ENCODE data around the gene ZMYM1. TPM values are rescaled to one million over a fixed set of nuclear protein-coding genes. Genes with fewer than 3 reads are reported as not detected.
"Not testable (repeated sequence)": the region's sequence is repeated elsewhere in the genome, so short reads cannot be mapped to it uniquely, and the experiment has no call there.

The ZMYM1 gene
- total RNA-seq, 6 experiments from 2014 or later, result 14.5 to 20.2 (median 18.2) TPM

DNA sequence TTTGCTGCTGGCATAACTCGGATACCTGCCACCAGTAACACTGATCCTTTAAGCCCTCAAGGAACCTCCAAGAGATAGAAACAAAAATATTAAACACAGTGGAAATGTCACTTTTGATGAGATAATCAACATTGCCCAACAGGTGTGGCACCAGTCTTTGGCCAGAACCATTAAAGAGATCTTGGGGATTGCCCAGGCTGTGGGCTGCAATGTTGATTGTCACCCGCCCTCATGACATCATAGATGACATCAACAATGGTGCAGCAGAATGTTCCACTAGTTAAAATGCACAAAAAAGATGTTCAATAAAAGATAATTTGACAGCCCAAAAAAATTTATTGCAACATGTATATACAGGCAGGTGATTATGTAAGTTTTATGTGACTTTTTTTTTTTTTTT is 20.2 kb upstream of the ZMYM1 start:
- Mint-ChIP-seq H3K27ac (no peak overlapping the region), H3K4me3 (no peak overlapping the region), H3K4me1 (ENCODE audit: low read depth) (peaks cover 21% of the 10 kb centered on the region), H3K27me3 (ENCODE audit: insufficient read depth) (peaks cover 10% of the 10 kb centered on the region), H3K9me3 (no peaks in the 10 kb centered on the region), H3K36me3 (ENCODE audit: low read depth) (peaks cover 6% of the 10 kb centered on the region; the same call in 1 of the 2 replicates)
- TF ChIP-seq, protein P1, sequence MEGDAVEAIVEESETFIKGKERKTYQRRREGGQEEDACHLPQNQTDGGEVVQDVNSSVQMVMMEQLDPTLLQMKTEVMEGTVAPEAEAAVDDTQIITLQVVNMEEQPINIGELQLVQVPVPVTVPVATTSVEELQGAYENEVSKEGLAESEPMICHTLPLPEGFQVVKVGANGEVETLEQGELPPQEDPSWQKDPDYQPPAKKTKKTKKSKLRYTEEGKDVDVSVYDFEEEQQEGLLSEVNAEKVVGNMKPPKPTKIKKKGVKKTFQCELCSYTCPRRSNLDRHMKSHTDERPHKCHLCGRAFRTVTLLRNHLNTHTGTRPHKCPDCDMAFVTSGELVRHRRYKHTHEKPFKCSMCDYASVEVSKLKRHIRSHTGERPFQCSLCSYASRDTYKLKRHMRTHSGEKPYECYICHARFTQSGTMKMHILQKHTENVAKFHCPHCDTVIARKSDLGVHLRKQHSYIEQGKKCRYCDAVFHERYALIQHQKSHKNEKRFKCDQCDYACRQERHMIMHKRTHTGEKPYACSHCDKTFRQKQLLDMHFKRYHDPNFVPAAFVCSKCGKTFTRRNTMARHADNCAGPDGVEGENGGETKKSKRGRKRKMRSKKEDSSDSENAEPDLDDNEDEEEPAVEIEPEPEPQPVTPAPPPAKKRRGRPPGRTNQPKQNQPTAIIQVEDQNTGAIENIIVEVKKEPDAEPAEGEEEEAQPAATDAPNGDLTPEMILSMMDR (IDR thresholded peaks at IDR 0.05), result no peak
- DNase-seq, result no peak

DNA sequence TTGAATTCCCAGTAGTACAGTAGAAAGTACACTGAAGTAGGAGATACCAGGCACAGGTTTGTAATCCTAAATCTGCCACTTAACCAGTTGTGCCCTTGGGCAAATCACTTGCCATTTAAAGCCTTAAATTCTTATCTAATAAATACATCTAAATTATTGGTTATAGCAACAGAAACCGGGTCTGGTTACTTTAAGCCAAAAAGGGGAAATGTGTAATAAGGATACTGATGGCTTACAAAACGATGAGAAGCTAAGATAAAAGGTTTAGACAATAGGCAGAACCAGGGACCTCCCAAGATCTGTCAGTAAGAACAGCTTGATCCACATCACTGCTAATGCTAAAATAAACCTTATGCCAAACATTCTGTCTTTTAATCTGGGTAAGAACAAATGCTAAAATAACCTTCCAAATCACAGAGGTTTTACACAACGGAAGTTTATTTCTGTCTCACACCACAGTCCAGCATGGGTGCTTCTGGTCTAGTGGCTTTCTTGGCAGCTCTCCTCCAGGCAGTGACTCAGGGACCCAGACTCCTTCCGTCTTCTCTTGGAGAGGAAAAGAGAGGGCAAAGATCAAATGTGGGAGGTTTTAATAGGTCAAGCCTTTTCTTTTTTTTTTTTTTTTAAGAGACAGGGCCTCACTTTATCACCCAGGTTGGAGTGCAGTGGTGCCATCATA is 16.5 kb upstream of the ZMYM1 start:
- peak overlapping the region; percentile 83 for H3K27ac Mint-ChIP-seq
- peaks cover 6% of the 10 kb centered on the region; the same call in 1 of the 2 replicates for H3K36me3 Mint-ChIP-seq (ENCODE audit: low read depth)
- no peaks in the 10 kb centered on the region for H3K9me3 Mint-ChIP-seq
- H3K4me3 Mint-ChIP-seq, result peak overlapping the region; percentile 45; the same call in 1 of the 2 replicates
- peaks cover 21% of the 10 kb centered on the region for H3K4me1 Mint-ChIP-seq (ENCODE audit: low read depth)
- DNase-seq, result peak; percentile 85
- peaks cover 7% of the 10 kb centered on the region for H3K27me3 Mint-ChIP-seq (ENCODE audit: insufficient read depth)
- TF ChIP-seq, protein P1 (IDR thresholded peaks at IDR 0.05), result no peak

DNA sequence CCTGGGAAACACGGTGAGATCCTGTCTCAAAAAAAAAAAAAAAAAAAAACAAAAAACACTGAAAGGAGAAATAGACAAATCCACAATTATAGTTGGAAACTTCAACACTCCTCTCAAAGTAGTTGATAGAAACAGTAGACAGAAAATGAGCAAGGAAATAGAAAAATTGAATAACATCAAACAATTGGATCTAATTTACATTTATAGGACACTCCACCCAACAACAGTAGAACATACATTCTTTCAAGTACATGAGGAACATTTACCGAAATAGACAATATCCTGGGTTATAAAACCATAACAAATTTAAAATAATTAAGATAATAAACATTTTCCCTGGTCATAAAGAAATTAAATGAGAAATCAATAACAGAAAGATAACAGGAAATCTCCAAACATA is 14.9 kb upstream of the ZMYM1 start:
- H3K27ac Mint-ChIP-seq, result no peak overlapping the region
- H3K36me3 Mint-ChIP-seq (ENCODE audit: low read depth), result peaks cover 6% of the 10 kb centered on the region; the same call in 1 of the 2 replicates
- no peaks in the 10 kb centered on the region for H3K27me3 Mint-ChIP-seq (ENCODE audit: insufficient read depth)
- peaks cover 21% of the 10 kb centered on the region for H3K4me1 Mint-ChIP-seq (ENCODE audit: low read depth)
- no peak overlapping the region for H3K4me3 Mint-ChIP-seq
- H3K9me3 Mint-ChIP-seq, result peaks cover 2% of the 10 kb centered on the region; the same call in 1 of the 2 replicates
- TF ChIP-seq, protein P1 (IDR thresholded peaks at IDR 0.05), result no peak
- no peak for DNase-seq

- Mint-ChIP-seq H3K27ac (no peak overlapping the region), H3K4me1 (ENCODE audit: low read depth) (peaks cover 5% of the 10 kb centered on the region; the same call in 1 of the 2 replicates), H3K9me3 (peaks cover 10% of the 10 kb centered on the region; the same call in 1 of the 2 replicates), H3K27me3 (ENCODE audit: insufficient read depth) (peaks cover 6% of the 10 kb centered on the region; the same call in 1 of the 2 replicates), H3K36me3 (ENCODE audit: low read depth) (no peaks in the 10 kb centered on the region; the same call in 1 of the 2 replicates), H3K4me3 (no peak overlapping the region)
- TF ChIP-seq, protein P1 (IDR thresholded peaks at IDR 0.05), result no peak
- no peak for DNase-seq
Observed at GRCh38 chr1:35069746-35070145, 9.4 kb upstream of the ZMYM1 start.

DNA sequence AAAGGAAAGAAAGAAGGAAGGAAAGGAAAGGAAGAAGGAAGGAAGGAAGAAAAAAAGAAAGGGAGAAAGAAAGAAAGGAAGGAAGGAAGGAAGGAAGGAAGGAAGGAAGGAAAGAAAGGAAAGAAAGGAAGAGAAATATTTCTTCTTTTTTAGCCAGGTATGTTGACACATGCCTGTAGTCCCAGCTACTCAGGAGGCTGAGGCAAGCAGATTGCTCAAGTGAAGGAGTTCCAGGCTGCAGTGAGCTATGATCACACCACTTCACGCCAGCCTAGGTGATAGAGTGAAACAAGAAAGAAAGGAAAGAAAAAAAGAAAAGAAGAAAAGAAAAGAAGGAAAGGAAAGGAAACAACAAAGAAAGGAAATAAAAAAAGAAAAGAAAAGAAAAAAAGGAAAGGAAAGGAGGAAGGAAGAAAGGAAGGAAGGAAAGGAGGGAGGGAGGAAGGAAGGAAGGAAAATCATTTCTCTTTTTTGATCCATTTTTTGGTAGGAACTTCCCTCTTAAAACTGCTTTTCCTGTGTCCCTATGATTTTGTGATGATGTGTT is 5.8 kb upstream of the ZMYM1 start:
- Mint-ChIP-seq H3K4me1 (ENCODE audit: low read depth) (peaks cover 17% of the 10 kb centered on the region), H3K36me3 (ENCODE audit: low read depth) (no peaks in the 10 kb centered on the region; the same call in 1 of the 2 replicates), H3K4me3 (no peak overlapping the region), H3K9me3 (peaks cover 10% of the 10 kb centered on the region; the same call in 1 of the 2 replicates), H3K27ac (no peak overlapping the region), H3K27me3 (ENCODE audit: insufficient read depth) (peaks cover 6% of the 10 kb centered on the region; the same call in 1 of the 2 replicates)
- TF ChIP-seq, protein P1 (IDR thresholded peaks at IDR 0.05), result no peak
- no peak for DNase-seq

- H3K27me3 Mint-ChIP-seq (ENCODE audit: insufficient read depth); H3K9me3 Mint-ChIP-seq; H3K36me3 Mint-ChIP-seq (ENCODE audit: low read depth); H3K4me3 Mint-ChIP-seq: not testable (repeated sequence)
- H3K4me1 Mint-ChIP-seq (ENCODE audit: low read depth), result peaks cover 42% of the 10 kb centered on the region
- DNase-seq, result peak; percentile 9
- 0 out of 2 replicates have a peak overlapping the region, but pooled peaks have one; percentile 4 for H3K27ac Mint-ChIP-seq
Observed at GRCh38 chr1:35076426-35076825, 2.8 kb upstream of the ZMYM1 start.
